ENCODE results near the gene TMPRSS4.

TMPRSS4 gene

DNA sequence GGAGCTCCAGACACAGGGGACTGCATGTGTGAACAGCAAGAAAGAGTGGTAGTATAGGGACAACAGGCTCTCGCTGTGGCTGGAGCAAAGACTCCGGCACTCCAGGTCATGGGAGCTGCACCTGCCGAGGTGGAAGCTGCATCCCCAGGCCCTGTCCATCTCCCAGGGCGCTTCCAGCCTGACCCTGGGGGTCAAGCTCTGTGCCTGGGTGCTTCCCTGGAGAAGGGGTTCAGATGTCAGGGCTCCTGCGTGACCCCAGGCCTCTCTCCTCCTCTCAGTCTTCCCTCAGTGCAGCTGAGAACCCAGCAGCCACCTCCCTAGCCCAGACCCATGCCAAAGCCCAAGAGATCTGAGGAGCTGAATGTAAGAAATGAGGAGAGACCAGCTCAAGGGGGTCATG is 3.4 kb downstream of the TMPRSS4 start:
- no peak for DNase-seq (ENCODE audit: low spot score)

DNA sequence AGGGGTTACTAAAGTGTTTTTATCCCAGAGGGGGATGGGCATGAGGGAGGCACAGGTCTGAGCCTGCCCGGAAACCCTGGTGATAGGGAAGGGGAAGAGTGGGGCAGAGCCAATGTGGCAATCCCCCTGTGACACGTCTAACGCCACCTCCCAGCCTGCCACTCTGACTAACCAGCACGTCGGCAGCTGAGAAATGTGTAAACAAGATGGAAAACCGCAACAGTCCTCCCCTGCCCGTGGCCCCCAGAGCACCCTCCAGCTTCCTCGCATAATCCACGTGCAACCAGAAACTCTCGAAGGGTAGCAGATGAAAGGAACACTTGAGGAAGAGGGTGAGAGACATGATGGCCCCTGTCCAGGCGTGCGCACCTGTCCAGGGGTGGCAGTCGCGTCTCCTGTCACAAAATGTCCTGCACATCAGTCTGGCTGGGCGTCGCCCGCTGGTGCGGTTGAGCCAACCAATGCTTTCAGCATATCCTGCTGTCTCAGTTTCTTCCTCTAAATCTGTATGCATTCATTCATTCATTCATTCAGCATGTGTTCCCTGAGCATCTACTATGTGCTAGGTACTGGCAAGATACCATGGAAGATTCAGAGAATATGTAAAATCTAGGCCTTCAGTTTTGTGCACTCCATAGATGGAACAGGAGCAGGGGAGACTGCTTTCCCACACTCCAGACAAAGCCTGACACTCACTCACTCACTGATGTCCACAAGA is 4.5 kb downstream of the TMPRSS4 start:
- no peak for DNase-seq (ENCODE audit: low spot score)

DNA sequence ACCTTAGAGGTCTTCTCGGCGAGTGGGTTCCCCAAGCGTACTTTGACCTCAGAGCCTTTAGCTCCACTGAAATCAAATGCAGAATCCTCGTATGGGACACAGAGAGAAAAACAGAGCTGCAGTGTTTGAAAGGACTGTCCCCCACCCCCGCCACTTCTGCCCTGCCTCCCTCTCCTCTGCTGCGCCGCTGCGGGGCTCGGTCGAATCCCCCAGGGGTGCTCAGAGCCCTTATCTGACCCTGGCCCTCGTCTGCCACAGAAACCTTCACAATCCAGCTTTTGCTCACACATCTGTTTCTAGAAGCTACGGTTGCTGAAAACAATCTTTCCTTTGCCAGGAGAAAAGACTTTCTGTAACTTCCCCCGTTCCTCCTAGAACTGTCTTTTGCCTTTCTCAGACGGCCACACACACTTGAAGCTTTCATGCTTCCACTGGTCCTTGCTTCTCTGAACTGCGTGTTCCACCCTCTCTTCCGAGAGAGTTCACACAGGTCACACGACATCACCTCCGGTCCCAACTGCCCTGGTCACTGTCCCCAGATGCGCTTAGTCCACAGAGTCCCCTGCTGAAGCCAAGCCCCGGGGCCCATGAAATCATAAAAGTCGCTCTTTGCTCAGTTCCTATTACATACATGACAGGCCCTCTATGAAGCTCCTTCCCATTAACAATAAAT is 6.1 kb downstream of the TMPRSS4 start:
- DNase-seq (ENCODE audit: low spot score), result no peak

DNA sequence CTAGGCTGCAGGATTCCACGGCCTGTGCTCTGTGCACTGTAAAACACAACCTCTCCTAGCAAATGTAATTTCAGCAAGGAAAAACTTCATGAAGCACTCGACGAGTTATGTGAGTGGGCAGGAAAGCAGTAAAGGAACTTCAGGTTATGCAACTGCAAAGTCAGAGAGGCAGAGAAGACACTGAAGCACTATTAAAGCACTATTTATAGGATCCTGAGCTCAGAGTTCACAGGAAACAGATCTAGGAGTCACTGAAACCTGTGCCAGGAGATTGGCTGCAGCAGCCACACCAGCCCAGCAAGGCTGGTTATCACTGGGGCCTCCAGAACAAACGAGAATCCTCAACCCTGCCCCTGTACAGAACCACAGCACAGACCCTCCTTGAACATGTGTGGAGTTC is 7.4 kb downstream of the TMPRSS4 start:
- DNase-seq (ENCODE audit: low spot score), result no peak

DNA sequence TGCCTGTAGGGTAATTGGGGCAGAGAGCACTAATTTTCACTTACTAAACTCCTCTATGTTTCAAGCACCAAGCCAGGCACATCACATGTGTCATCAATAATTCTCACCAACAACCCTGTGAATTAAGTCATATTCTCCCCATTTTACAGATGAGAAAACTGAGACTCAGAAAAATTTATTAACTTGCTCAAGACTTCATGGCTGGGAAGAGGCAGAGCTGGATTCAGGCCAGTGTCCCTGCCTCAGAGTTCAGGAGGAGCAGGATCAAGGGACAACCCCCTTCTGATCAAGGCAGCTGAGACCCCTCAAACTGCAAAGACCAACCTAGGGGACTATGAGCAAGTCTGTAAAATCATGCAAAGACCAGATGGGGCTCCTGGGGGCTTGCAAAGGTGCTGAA is 7.8 kb downstream of the TMPRSS4 start:
- DNase-seq (ENCODE audit: low spot score), result no peak

DNA sequence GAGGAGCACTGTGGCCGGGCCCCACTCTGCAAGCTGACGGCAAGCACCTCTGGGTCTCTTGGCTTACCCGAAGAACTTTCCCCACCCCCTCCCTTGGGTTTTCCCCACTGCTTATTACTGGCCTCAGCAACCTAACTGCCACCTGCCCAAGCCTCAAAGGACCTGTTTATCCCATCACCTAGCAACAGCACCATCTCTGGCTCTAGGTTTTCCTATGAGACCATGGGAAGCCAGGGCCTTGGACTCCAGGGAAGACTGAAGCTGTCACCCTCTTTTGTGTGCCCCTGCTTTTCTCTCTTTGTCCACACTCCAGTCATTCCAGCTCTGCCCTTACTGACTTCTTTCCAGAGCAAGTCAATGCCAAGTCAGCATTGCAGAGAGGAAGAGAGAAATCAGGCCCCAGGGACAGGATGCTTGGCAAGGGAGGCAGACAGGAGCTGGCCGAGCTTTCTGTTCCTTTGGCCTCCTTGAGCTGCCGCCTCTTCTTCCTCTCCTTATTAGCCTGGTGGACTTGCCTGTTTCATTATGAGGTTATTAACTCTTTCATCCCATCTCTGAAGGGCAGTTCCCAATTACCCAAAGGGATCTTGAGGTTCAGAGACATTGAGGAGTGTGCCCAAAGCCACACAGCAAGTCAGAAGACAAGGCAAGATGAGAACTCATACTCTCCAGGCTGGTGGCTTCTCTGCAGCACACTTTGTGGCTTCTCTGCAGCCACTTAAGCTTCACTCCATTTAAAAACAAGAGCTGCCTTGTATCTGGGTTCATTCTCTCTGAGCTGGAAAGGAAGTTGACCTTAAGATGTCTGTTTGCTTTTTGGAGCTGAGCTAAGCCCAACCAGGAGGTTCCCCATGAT is 10.3 kb downstream of the TMPRSS4 start, which contains the start of gene SMIM35:
Gene SMIM35, minus strand, starts transcription at position 51 of the 856 bp plus-strand sequence. CDS start 206 bp downstream, outside the sequence.
- DNase-seq (ENCODE audit: low spot score), result no peak

DNA sequence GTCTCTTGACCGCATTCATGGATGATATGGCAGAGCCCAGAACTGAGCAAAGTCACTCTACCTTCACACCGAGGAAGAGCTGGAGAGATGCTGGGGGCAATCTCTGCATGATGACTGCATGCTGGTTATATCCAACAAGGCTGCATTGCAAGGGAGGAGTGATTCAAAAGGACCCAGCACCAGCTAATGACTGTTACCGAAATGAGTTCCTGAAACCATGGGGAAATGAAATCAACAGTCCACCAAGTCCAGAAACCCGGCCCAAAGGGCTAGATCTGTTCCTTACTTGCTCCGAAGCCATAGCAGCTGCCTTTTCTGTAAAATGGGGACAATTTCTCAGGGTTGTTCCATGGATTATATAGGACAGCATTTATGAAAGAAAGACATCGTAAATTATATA is 11.1 kb downstream of the TMPRSS4 start:
- no peak for DNase-seq (ENCODE audit: low spot score)

DNA sequence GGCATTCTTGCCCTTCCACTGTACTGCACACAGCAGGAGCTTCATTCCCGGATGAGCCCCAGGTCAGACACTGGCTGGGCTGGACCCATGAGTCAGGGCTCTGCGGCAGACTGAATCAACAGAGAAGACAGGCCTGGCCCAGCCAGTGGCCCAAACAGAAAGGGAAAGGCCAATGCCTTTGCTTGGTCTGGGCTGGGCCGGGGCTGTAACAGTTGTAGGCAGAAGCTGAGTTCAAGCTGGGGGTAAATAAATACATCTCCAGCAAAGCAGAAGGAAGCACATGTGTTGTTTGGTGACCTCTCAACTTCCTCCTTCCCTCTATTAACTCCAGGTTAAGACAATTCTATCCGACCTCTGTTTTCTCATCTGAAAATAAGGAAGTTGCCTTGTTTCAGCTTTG is 11.7 kb downstream of the TMPRSS4 start:
- DNase-seq (ENCODE audit: low spot score), result no peak

DNA sequence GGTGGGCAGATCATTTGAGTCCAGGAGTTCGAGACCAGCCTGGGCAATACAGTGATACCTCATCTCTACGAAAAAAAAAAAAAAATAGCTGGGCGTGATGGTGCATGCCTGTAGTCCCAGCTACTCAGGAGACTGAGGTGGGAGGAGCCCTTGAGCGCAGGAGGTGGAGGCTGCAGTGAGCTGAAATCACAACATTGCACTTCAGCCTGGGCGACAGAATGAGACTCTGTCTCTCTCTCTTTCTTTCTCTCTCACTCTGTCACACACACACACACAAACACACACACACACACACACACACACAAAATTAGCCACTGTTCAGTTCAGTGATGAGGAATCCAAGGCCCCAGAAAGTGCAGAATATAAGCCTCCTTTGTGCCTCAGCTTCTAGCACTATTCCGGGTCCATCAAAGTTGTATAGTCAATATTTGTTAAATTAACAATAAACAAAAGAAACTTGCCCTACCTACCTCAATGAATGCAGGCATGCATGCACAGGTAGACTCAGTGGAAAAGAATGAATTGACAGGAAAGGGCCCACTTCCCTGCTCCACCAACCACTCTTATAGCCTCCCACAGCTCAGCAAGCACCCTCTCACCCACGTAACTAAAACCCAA is 13.8 kb downstream of the TMPRSS4 start:
- no peak for DNase-seq (ENCODE audit: low spot score)

DNA sequence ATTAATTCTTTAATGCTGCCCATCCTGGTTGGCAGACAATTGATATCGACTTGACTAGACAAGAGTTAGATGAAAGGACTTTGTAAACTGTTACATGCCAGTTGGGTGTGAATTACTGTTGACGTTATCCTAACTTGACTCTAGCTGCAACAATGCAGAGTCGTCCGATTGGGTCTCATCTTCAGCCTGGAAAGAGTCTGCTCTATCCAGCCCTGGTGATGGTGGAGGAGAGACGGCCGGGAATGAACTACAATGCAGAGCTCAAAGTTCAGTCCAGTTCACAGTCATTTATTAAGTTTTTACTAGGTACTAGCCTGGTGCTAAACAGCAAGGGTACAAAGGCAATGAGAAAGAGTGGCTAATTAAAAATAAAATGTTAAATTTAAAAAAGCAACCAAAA is 14.8 kb downstream of the TMPRSS4 start:
- DNase-seq (ENCODE audit: low spot score), result no peak

DNA sequence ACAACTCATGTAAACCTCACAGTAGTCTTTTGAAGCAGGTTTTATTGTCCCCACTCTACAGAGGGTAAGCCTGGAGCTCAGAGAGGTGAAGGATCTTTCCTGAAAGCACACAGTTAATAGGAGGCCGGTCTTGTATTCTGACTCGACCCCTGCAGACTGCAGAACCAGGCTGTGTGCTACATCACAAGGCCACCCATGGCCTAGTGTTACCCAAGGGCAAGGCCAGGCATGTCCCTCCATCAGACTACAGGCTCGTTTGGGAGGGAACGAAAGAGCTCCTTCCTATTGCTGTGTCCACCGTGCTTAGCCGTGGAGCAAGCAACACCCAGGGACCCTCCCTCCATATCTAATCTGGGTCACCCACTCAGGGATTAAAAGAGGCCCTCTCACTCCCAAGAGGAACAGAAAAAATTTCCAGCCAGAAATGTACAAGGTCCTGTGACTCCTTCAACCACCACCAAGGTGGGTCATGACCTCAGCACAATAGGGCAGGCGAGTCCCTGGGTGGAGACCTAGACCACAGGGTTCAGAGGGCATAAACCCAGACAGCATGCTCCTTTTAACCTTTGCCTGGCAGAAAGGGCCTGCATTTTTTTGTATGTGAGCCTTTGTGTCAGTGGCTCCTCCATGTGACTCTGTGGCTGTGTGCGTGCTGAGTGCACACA is 16.2 kb downstream of the TMPRSS4 start:
- no peak for DNase-seq (ENCODE audit: low spot score)

DNA sequence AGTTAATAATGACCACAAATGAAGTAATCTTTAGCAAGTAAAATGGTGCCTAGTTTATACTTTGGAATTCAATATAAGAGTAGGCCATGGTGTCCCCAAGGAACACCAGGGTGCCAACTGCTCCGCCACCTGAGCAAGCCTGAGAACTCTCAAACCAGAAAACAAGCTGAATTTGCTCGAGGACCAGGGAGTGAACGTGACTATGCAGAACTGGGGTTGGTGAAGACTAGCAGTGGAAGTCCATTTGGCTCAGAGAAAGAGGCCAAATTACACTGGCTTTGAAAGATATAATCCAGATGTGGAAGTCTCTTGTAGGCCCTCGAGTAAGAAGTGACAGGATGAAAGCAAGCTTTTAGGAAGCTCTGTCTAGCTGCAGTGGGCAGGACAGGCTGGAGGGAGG is 18.6 kb downstream of the TMPRSS4 start:
- no peak for DNase-seq (ENCODE audit: low spot score)

DNA sequence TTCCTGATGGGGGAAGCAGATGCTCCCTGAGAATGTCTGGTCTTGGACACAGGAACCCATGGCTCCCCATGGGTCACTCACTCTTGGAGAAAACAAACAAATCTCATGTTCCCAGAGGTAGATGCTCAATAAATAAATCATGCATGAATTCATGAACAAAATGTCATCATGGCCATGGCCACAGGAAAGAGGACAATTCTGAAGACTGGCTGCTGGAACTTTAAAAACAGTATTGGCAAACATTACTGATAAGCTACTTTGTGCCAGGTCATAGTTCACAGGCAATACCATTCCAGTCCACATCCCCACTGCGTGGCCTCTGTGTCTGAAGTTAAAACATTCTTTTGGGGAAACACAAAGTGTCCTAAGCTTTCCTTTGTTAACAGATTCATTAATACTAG is 19.1 kb downstream of the TMPRSS4 start:
- no peak for DNase-seq (ENCODE audit: low spot score)

DNA sequence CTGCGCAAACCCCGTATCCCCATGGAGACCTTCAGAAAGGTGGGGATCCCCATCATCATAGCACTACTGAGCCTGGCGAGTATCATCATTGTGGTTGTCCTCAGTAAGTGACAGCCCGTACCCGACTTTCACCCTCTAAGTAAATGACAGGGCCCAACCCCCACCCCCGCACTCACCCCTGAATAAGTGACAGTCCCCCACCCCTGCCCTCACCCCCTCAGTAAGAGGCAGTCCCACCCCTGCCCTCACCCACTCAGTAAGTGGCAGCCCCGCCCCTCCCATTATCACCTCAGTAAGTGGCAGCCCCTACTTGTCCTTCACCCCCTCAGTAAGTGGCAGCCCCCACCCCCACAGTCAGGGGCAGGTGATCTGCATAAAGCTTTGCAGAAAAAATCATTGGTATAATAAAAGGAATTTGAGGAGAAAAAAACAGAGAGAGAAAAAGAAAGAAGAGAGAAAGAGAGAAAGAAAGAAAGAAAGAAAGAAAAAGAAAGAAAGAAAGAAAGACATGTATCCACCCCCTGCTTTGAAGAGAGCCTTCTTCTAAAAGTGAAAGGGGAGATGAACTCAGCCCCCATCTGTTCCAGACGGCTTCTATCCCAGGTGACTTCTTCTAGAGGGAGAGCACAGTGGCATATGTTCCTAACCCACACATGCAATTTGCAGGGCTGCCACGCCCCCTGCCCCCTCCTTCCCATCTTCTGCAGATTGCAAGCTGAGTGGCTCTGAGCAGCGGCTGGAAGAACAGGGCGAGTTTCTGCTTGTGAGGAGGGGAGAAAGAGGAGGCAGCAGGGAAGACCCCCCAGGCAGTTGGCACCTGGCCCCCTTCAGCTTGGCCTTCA is 22.3 kb downstream of the TMPRSS4 start:
- no peak for DNase-seq (ENCODE audit: low spot score)

DNA sequence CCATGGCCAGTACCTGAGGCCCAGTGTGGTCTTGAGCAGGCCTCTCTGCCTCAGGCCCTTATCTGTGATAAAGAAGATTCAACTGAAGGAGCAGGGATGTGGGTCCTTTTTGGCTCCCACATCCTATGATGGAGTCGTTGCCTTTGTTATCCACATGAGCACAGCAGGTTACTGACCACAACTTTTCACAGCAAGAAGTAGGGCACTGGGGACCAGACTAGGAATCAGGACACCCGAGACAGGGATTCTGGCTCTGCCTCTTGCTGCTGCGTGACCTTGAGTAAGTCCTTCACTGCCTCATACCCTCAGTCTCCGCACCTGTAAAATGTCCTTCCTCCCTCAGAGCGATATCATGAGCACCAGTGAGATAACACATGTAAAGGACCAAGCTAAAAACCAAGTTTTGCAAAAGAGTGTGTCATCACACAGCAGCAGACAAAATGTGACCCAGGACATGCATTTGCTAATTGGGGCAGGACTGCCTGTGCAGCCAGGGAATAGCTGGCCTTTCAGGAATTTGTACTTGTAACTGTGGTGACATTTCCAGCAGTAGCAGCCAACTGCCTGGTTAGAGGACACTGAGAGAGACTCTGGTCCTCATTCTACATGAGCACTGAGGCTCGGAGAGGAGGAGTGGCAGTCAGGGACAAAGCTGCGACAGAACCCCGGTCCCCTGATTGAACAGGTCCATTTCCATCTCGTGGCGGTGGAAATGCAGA is 23.1 kb downstream of the TMPRSS4 start:
- DNase-seq (ENCODE audit: low spot score), result no peak

DNA sequence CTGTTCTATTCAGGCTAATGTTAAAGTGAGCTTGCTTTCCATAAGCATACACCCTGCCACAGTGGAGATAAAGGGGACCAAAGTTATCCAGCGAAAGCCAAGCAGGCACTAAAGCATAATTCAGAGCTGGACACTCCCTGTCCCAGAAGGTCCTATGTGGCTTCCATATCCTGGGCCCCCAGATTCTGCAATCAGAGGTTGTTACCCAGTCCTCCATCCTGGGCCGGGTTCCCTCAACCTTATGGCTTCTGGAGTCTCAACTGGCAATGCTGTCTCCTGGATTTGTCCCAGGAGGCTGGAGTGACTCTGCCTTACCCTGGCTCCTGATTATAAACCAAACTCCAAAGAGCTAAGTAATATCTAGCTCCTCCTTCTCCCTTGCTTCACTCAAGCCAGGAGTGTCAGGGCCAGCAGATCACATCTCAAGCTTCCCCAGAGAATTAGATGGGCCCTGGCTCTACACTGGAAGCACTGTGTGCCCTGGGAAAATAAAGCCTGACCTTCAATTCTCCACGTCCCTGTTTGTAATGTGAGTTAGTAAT is 23.9 kb downstream of the TMPRSS4 start:
- DNase-seq (ENCODE audit: low spot score), result no peak

DNA sequence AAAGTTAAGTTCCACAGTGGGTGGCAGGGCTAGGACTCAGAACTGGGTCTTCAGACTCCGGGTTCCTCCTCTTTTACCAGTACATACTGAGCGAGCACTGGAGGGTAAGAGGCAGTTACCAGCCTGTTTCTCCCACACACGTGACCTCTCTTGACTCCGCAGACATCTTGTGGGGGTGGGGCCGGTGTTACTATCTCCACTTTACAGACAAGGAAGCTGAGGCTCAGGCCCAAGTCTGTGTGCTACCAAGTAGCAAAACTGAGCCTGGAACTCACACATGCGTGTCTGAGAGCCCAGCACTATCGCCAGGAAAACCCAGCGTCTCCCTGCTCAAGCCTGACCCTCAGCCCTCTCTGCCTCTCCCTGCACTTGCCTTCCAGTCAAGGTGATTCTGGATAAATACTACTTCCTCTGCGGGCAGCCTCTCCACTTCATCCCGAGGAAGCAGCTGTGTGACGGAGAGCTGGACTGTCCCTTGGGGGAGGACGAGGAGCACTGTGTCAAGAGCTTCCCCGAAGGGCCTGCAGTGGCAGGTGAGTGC is 25.9 kb downstream of the TMPRSS4 start:
- DNase-seq (ENCODE audit: low spot score), result no peak

DNA sequence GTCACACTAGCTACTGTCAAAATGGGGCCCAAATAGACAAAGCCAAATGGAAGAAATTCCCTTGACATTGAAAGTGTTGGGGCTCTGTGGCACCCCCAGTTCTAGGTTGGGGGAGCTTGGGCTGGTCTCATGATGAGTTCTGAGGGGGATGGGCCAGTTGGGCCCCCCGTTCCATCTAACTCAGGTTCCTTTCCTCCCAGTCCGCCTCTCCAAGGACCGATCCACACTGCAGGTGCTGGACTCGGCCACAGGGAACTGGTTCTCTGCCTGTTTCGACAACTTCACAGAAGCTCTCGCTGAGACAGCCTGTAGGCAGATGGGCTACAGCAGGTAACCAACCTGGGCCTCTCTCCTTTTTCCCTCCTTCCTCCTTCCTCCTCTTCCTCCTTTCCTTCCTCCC is 27.6 kb downstream of the TMPRSS4 start:
- DNase-seq (ENCODE audit: low spot score), result no peak

DNA sequence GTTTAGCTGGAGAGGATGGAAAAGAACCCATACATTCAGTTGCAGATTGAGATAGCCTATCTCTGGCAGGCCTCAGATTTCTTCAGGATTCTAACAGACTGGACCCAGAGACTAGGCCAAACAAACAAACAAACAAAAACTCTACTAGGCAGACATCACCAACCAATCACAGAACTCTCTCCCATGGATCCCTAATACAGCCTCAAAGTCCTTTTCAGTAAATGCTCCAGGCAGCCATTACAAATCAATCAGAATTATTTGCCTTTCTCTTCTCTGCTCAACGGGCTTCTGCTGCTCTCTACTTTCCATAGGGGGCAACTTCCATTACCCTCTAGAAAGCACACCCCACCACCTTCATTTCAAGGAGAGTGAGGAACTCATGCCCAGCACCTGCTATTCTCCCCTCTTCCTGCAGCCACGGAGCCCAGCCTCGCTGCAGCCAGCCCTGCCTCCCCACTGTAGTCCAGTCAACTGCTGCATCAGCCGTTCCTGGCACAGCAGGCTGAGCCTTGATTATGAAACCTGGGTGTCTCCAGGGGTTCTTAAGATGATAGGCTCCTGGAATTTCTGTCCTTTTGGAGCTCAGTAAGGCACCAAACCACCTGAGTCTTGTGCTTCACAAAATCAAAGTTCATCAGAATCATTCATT is 28.9 kb downstream of the TMPRSS4 start:
- DNase-seq (ENCODE audit: low spot score), result no peak

Data from AG08395 (cell line).